ENCODE results near the gene SEPTIN14.
"Not testable (repeated sequence)": the region's sequence is repeated elsewhere in the genome, so short reads cannot be mapped to it uniquely, and the experiment has no call there.

SEPTIN14 gene

GRCh38 chr7:55895021-55895420 lies 32.5 kb upstream of the SEPTIN14 start:
- Histone ChIP-seq H3K27ac (ENCODE audit: low read depth, low read length) (no peak overlapping the region), H4K20me1 (ENCODE audit: control insufficient read depth, insufficient read depth, low read depth, low read length) (no peaks in the 10 kb centered on the region), H3K36me3 (ENCODE audit: control insufficient read depth, low read length) (no peaks in the 10 kb centered on the region), H3K4me3 (ENCODE audit: low read length) (no peak overlapping the region), H3K27me3 (ENCODE audit: control insufficient read depth, low read length) (no peaks in the 10 kb centered on the region), H3K79me2 (ENCODE audit: control insufficient read depth, low read length) (no peaks in the 10 kb centered on the region), H3F3A (ENCODE audit: control insufficient read depth, insufficient read depth) (no peaks in the 10 kb centered on the region), H3K4me2 (ENCODE audit: low read length) (no peak overlapping the region), H3K9me3 (ENCODE audit: control insufficient read depth, insufficient read depth, low read length) (peaks cover 3% of the 10 kb centered on the region; the same call in 1 of the 2 replicates), H3K9me2 (replicated peaks; ENCODE audit: control insufficient read depth, low read length) (no peaks in the 10 kb centered on the region), H3K4me1 (ENCODE audit: control insufficient read depth, low read length) (no peaks in the 10 kb centered on the region)
- TF ChIP-seq EZH2phosphoT487 (IDR thresholded peaks at IDR 0.05; ENCODE audit: borderline replicate concordance, low read length) (no peak), CTCF (IDR thresholded peaks at IDR 0.05; ENCODE audit: low read depth, low read length, poor library complexity, severe bottlenecking) (no peak)

- H3F3A ChIP-seq (ENCODE audit: control insufficient read depth, insufficient read depth): no peaks in the 10 kb centered on the region
- TF ChIP-seq EZH2phosphoT487 (IDR thresholded peaks at IDR 0.05; ENCODE audit: borderline replicate concordance, low read length): no peak
- TF ChIP-seq CTCF (IDR thresholded peaks at IDR 0.05; ENCODE audit: low read depth, low read length, poor library complexity, severe bottlenecking): no peak
- H3K4me3 ChIP-seq (ENCODE audit: low read length): no peak overlapping the region
- no peak overlapping the region for H3K27ac ChIP-seq (ENCODE audit: low read depth, low read length)
- no peaks in the 10 kb centered on the region for H3K9me2 ChIP-seq (replicated peaks; ENCODE audit: control insufficient read depth, low read length)
- no peaks in the 10 kb centered on the region for H3K4me1 ChIP-seq (ENCODE audit: control insufficient read depth, low read length)
- no peaks in the 10 kb centered on the region for H3K36me3 ChIP-seq (ENCODE audit: control insufficient read depth, low read length)
- H4K20me1 ChIP-seq (ENCODE audit: control insufficient read depth, insufficient read depth, low read depth, low read length): no peaks in the 10 kb centered on the region
- H3K4me2 ChIP-seq (ENCODE audit: low read length): no peak overlapping the region
- no peaks in the 10 kb centered on the region for H3K27me3 ChIP-seq (ENCODE audit: control insufficient read depth, low read length)
- no peaks in the 10 kb centered on the region for H3K9me3 ChIP-seq (ENCODE audit: control insufficient read depth, insufficient read depth, low read length)
- peaks cover 4% of the 10 kb centered on the region for H3K79me2 ChIP-seq (ENCODE audit: control insufficient read depth, low read length)
Measured at GRCh38 chr7:55893940-55894339, 31.4 kb upstream of the SEPTIN14 start.

GRCh38 chr7:55888378-55888777 lies 25.8 kb upstream of the SEPTIN14 start:
- not testable (repeated sequence) for H3K36me3 ChIP-seq (ENCODE audit: control insufficient read depth, low read length); H4K20me1 ChIP-seq (ENCODE audit: control insufficient read depth, insufficient read depth, low read depth, low read length); H3K9me2 ChIP-seq (replicated peaks; ENCODE audit: control insufficient read depth, low read length); H3K27me3 ChIP-seq (ENCODE audit: control insufficient read depth, low read length); H3K9me3 ChIP-seq (ENCODE audit: control insufficient read depth, insufficient read depth, low read length); H3F3A ChIP-seq (ENCODE audit: control insufficient read depth, insufficient read depth); H3K4me1 ChIP-seq (ENCODE audit: control insufficient read depth, low read length); H3K27ac ChIP-seq (ENCODE audit: low read depth, low read length)
- H3K4me2 ChIP-seq (ENCODE audit: low read length): peak overlapping the region; percentile 62
- H3K79me2 ChIP-seq (ENCODE audit: control insufficient read depth, low read length): peaks cover 10% of the 10 kb centered on the region
- peak overlapping the region; percentile 74 for H3K4me3 ChIP-seq (ENCODE audit: low read length)

- Histone ChIP-seq H3K4me3 (ENCODE audit: low read length) (peak overlapping the region; percentile 74), H3K27ac (ENCODE audit: low read depth, low read length) (no peak overlapping the region), H3K9me3 (ENCODE audit: control insufficient read depth, insufficient read depth, low read length) (no peaks in the 10 kb centered on the region), H3F3A (ENCODE audit: control insufficient read depth, insufficient read depth) (peaks cover 5% of the 10 kb centered on the region; the same call in 1 of the 2 replicates), H3K79me2 (ENCODE audit: control insufficient read depth, low read length) (peaks cover 10% of the 10 kb centered on the region), H3K4me2 (ENCODE audit: low read length) (peak overlapping the region; percentile 62), H4K20me1 (ENCODE audit: control insufficient read depth, insufficient read depth, low read depth, low read length) (no peaks in the 10 kb centered on the region), H3K4me1 (ENCODE audit: control insufficient read depth, low read length) (peaks cover 7% of the 10 kb centered on the region), H3K36me3 (ENCODE audit: control insufficient read depth, low read length) (no peaks in the 10 kb centered on the region; the same call in 1 of the 2 replicates), H3K9me2 (replicated peaks; ENCODE audit: control insufficient read depth, low read length) (no peaks in the 10 kb centered on the region), H3K27me3 (ENCODE audit: control insufficient read depth, low read length) (no peaks in the 10 kb centered on the region)
- TF ChIP-seq CTCF (IDR thresholded peaks at IDR 0.05; ENCODE audit: low read depth, low read length, poor library complexity, severe bottlenecking): no peak
- TF ChIP-seq EZH2phosphoT487 (IDR thresholded peaks at IDR 0.05; ENCODE audit: borderline replicate concordance, low read length): no peak
Measured at GRCh38 chr7:55887821-55888247, 25.3 kb upstream of the SEPTIN14 start.

Measured in DOHH2 (cell line).